CMK (cell line): ENCODE measurements around the gene RRP12.

ENCODE experiments used
- DNase-seq: peaks from one replicate; pipeline ENCODE4 v3.0.0-alpha.2; 2010; ENCODE audit warnings: low read depth

The RRP12 gene

DNA sequence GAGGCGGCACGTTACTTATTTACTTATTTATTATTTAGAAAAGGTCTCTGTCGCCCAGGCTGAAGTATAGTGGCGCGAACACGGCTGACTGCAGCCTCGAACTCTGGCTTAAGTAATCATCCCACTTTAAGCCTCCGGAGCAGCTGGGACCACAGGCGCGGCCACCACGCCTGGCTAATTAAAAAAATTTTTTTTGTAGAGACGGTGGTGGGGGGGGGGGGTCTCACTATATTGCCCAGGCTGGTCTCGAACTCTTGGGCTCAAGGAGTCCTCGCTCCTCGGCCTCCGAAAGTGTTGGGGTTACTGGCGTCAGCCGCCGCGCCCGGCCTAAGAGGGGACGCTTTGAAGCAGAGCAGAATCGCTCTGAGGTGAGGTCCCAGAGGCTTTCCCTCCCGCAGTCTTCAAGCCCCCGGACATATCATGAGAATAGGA, 65.9 kb downstream of the RRP12 start:
- DNase-seq, result no peak

DNA sequence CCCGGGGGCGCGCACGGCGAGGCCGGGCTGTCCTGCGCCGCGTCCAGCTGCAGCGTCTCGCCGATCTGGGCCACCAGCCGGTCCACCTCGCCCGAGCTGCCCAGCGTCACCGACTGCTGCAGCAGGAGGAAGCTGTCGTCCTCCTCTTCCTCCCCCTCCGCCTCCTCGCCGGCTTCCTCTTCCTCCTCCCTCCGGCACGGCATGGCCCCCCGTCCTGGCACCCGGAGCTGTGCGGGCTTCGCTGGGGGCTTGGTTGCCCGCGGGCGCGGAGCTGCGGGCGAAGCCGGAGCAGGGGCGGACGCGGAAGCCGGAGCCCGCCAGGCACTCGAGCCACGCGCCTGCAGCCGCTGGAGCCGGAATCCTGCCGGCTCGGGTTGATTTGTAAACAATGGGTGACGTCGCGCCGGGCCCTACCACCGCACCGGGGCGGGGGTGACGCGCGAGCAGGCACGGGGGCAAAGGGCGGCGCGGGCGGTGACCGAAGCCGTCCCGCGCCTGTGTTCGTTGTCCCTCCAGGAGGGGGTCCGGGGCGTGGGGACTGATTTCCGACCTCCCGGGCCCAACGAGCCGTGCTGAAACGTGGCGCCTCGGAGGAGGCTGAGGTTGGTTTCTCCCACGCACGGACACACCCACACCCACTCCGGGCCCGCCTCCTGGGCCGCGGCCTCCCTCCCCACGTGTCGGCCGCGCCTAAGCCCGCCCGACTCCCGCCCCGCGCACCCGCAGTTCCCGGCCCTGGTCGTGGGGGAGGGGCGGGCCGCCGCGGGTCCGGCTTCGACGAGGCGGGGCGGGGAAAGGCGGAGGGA, 66.6 kb downstream of the RRP12 start, which contains the start of gene FRAT2:
Gene FRAT2, minus strand, starts transcription at position 360 of the 806 bp plus-strand sequence. Its CDS starts 157 bp downstream, at position 203.
- peak; percentile 80 for DNase-seq

DNA sequence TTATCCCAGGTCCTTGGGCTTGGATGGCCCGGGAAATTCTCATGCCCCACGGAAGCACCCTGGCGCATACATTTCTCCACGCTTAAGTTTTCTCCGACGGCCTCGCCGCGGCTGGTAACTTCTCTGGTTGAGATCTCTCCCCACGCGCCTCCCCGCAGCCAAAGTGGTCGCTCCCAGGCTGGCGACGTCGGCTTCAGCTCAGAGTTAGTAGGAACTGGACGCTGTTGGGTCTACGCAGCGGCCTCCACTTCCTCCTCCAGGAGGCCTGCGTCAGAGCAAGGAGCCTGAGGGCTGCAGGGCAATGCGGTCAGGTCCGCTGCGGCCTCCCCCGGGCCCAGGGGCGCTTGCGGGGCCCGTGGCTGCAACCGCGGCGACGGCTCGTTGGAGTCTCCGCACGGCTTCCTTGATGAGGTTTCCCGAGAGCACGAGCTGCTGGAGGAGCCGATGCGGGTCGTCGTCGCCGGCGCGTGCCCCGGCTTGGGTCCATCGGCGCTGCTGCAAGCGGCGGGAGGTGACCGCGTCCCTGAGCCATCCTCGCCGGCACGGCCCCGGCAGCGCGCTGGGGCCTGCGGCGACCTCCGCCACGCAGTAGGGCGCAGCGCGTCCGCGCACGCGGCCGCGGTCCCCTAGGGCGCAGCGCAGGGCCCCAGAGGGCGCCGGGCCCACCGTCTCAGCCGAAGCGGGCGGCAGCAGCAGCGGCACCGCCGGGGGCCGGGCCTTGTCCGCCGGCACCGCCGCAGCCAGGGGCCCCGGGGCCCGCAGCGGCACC, 67.4 kb downstream of the RRP12 start:
- DNase-seq, result peak; percentile 58

DNA sequence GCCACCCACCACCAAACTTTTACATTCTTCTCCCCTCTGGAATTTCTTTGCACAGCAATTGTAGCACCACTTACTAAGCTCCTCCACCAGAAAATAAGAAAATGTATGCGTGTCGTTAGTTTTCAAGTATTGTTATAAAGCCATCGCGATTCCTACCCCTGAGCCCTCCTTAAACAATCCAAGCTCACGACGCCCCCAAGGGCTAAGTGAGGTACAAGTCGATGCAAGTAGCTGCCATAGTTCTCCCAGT, 67.9 kb downstream of the RRP12 start:
- no peak for DNase-seq

DNA sequence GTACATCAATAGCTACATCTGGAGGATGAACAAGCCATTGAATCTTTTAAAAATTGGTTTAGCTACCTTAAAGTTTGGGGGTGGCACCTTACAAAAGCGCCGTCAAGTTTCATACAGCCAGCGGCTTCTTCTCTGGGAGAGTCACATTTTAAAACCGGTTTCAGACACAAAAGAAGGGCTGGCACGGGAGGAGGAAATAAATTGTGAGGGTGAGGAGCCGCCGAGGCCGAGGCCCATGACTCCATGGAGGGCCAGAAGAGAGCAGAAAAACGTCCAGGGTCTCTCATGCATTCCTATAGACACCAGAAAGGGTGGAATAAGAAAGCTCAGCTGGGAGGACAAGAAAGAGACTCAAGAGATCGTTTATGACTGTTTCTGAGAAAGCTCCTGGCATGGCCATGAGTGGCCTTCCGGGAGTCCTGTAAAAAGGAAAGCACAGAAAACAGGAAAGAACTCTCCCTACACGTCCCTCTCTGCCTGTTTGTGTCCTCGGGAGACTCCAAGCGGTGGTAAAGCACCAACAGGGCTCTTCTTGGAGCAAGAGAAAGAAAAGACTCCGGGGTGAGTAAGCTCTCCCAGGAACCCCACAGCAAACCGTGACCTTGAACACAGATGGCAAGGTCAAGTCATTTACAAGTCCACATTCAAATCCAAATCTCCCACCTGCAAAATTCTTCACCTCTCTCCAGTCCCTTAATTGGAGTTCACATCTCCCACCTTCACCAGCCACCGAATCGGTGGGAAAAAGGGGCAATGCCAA, 68.4 kb downstream of the RRP12 start:
- no peak for DNase-seq

DNA sequence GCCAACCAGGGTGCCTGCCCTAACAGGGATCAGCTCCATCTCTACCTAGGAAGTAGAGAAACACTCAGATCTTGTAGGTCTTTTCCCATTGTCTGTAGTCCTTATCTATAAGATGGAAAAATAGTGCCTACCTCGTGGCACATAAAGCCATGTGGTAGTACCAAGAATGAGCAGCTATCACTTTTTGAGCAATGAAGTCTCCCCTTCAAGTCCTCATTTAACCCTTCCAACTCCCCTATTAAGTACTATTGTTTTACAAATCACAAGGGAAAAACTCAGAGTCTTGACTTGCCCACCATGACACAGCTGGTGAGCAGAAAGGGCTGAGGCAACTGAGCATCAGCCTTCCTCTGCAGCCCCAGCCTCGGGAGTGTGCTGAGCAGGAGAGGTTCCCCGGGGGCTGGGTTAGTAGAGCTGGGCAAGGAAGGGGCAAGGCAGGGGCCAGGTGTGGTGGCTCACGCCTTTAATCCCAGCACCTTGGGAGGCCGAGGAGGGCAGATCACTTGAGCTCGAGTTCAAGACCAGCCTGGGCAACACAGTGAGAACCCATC, 69.9 kb downstream of the RRP12 start:
- no peak for DNase-seq

DNA sequence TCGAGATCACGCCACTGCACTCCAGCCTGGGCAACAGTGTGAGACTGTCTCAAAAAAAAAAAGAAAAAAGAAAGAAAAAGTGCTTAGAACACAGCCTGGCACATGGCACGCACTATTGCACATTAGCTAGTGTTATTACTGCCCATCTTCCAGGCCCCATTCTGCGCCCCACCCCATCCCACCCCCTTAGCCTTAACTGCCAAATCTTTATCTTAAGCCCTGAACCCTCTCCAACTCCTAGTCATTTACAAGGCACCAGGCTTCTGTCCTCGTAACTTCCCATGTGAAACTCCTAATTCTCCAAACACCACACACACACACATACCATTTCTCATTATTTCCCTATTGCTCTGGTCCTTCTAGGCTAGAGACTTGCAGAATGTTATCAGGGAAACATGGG, 71.4 kb downstream of the RRP12 start:
- no peak for DNase-seq

DNA sequence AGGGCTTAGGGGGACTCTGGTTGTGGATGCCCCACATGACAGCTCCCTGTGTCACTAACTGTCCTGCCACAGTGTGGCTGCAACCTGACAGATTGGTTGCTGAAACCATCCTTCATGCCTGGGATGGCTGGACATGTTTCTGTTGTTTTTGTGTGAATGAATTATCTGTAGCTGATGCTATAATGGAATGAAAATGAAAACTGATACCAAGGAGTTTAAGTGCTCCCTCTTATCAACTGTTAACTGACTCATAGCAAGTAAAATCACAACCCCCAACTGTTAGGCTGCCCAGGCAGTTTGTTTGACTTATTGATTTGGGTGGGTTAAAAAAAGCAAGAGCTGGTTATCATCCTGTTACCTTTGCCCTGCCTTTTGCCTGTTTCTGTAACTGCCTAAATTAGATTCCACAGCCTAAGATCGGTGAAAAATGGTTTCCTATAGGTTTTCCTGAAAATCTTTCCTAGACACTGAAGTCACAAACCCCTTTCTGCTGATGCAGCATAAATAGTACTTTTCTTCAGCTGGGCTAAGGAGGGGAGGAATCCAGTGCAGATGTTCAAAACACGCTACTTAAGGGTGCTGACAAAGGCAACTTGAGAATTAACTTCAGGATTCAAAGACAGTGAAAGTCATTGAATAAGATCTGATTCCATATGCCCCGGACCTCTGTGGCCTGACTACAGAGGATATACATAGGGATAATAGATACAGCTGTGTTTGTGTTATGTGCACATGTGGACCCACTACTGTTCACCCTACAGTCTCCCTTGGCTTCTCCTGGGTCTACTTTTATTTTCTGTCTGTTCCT, 72.3 kb downstream of the RRP12 start:
- no peak for DNase-seq

DNA sequence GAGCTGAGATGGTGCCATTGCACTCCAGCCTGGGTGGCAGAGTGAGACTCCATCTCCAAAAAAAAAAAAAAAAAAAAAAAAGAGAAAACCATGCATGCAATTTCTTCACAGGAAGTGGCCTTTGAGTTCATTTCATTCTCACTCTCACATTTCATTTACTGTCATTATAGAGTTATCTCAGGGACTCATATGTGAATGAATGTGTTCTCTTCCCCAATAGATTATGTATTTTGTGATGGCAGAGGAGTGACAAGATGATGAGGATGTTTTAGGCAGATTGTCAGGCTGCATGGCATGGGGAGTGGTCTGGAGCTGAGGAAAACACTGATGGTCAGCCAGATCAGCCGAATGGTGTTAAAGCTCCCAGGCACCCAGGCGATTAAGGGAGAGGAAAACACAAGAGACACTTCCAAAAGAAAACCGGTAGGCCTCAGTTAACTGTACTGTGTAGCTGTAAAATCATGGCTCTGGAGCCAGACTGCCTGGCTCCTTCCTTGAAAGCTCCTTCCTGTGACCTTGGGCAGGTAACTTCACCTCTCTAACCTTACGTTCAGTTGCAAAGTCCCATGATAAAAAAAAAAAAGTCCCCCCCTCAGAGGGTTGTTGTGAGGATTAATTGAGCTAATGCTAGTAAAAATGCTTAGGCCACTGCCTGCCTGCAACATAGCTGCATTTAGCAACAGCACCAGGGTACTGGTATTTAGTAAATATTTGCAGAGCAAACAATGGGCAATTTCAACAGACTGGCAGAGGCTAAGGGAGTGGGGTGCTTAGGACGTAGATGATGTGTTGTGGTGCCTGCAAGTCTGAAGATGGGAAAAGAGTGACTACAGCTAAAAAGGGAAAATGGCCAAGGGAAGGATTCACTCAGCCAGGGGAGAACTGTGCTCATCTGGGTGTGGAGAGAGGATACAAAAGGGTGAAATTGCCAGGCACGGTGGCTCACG, 73.5 kb downstream of the RRP12 start:
- DNase-seq, result no peak

DNA sequence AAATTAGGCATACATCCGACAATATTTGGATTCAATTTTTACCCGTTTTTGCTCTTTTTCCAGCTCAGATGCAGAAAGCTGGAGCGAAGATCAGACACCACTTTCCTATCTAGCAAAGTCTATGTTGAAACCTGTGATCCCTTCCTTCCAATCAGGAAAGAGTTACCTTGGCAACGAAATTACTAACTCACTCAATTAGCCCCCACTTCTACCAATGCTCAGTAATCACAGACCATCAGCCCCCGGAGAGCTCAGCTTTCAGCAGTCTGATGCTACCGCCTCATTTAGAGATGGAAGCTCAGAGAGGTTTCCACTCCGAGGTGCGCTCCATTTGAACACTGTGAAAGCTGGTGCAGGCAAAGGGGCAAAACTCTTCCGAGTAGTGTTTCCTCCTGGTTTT, 75.4 kb downstream of the RRP12 start:
- DNase-seq, result no peak

DNA sequence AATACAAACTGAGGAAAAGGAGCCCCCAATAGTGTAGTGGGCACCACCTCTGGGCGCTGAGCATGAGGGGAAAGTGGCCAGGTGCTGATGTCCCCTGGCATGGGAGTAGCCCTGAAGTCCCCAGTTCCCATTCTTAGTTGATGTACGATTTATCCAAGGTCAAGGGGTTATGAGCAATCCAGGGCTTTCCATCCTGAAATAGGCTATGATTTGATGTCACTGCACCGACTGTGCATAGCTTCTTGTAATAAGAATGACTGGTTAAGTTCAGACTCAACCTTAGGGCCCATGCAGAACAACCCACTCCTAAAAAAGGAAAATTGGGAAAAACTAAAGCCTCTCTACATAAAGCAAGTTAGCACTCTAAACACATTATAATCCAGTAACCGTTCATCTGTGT, 77.6 kb downstream of the RRP12 start:
- no peak for DNase-seq

DNA sequence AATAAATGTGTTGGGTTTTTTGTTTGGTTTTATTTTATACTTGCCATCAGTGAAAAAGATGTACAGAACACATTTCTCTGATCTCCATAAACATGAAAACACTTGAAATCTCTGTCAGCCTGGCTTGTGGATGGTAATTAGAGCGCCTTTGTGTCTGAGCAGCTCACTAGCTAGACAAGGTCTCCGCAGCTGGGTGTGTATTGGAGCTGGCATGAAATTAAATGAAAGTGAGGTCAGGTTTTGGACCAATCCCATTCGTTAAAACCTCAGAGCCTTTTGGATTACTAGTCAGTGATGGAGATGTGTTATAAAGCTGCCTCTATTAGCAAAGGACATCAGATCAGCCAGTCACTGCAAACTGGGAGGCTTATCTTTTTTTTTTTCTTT, 79.3 kb downstream of the RRP12 start:
- DNase-seq, result no peak

DNA sequence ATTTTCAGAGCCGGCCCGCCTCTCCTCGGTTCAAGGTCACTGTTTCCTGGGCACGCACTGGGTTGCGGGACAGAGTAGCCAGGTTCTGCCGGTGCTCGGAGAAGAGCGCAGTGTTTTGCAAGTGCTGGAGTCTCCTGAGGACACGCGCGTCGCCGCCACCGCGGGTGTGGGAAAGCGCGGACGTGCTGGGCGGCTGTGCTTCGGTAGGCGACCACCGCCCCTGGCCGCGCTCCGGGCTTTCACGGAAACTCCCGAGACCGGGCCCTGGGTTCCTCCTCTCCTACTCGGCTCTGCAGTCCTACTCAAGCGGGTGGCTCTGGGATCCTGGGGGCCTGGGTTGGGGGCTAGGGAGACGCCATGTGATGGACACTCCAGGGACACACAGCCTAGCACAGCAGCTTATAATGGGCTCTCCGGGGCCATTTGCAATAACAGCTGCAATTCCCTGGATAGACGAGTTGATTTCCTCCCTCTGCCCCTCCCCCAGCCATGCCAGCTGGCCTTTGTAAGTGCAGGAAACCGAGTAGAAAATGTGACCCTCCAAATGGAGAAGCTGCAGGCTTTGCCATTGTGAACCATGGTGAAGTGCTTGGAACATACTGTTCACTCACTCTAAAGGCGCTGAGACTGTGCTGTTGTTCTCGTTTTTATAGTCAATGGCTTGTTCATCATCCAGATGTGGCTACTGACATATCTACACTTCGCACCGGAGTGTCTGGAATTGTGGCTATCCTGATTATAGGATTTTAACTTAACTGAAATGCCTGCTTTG, 79.9 kb downstream of the RRP12 start:
- DNase-seq, result no peak

DNA sequence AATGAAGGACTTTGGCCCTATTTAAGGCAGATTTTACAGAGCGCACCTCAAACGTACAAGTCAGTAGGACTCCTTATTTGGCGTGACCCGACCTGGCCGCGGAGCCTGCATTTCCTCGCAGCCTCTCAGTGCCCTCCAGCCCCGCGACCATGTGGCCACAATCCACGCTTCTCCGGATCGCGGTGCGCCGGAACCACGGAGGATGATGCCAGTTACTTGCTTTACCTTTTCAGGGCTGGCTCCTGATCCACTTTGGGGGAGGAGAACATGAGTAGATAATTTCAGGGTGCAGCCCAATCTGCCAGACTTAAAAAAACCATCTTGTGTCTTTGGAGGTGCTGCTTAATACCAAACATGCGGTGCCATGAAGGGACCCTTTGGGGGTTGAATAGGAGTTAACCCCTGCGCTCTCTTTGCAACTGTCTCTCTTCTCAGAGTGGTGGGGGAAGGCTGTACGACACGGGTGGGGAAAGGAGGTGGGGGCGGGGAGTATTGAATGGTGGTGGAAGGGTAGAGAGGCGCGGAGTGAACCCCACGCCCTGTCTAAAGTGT, 80.6 kb downstream of the RRP12 start:
- no peak for DNase-seq

DNA sequence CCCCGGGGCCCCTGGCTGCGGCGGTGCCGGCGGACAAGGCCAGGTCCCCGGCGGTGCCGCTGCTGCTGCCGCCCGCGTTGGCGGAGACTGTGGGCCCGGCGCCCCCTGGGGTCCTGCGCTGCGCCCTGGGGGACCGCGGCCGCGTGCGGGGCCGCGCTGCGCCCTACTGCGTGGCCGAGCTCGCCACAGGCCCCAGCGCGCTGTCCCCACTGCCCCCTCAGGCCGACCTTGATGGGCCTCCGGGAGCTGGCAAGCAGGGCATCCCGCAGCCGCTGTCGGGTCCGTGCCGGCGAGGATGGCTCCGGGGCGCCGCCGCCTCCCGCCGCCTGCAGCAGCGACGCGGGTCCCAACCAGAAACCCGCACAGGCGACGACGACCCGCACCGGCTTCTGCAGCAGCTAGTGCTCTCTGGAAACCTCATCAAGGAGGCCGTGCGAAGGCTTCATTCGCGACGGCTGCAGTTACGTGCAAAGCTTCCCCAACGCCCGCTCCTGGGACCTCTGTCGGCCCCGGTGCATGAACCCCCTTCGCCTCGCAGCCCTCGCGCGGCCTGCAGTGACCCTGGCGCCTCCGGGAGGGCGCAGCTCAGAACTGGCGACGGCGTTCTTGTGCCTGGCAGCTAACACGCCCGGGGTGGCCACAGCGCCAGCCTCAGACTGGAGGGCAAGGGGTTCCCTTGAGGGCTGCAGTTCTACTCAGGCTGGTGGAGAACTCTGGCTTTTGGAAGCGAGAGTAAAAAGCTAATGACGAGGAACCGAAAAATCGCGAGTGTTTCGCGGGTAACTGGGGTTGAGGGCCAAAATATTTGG, 81.3 kb downstream of the RRP12 start:
- peak; percentile 59 for DNase-seq

DNA sequence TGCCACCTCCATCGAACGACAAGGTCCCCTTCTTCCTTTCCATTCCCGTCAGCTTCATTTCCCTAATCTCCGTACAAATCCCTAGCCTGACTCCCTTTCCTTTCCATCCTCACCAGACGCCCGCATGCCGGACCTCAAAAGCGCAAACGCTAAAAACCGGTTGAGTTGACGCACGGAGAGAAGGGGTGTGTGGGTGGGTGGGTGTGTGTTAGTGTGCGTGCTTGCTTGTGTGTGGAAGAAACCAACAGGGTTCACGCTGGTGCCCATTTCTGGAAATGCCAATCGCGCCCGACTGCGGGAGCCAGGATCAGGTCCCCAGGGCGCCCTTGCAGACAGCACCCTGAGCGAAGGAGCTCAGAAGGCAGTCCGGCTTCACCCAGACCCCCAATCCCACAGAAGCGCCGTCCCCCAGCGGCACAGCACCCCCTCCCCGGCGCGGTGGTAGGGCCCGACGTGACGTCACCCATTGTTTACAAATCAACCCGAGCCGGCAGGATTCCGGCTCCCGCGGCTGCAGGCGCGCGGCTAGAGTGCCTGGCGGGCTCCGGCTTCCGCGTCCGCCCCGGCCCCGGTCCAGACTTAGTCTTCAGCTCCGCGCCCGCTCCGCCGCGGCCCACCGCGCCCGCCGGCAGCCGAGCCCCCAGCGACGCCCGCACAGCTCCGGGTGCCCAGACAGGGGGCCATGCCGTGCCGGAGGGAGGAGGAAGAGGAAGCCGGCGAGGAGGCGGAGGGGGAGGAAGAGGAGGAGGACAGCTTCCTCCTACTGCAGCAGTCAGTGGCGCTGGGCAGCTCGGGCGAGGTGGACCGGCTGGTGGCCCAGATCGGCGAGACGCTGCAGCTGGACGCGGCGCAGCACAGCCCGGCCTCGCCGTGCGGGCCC, 82.1 kb downstream of the RRP12 start, which contains the start of gene FRAT1:
Gene FRAT1, plus strand, starts transcription at position 500 of the 880 bp plus-strand sequence. Its CDS starts 183 bp downstream, at position 683.
- DNase-seq, result peak; percentile 63

DNA sequence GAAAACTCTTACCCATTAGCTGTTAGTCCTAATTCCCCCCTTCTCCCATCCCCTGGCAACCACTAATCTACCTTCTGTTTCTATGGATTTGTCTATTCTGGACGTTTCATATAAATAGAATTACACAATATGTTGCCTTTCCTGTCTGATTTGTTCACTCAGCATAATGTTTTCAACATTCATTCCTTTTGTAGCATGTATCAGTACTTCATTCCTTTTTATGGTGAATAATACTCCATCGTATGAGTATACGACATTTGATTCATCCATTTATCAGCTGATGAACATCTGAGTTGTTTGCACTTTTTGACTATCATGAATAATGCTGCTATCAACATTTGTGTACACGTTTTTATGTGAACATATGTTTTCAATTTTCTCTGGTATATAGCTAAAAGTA, 86.5 kb downstream of the RRP12 start:
- no peak for DNase-seq
